ENCODE measurements around the gene INPP5A.

The INPP5A gene

DNA sequence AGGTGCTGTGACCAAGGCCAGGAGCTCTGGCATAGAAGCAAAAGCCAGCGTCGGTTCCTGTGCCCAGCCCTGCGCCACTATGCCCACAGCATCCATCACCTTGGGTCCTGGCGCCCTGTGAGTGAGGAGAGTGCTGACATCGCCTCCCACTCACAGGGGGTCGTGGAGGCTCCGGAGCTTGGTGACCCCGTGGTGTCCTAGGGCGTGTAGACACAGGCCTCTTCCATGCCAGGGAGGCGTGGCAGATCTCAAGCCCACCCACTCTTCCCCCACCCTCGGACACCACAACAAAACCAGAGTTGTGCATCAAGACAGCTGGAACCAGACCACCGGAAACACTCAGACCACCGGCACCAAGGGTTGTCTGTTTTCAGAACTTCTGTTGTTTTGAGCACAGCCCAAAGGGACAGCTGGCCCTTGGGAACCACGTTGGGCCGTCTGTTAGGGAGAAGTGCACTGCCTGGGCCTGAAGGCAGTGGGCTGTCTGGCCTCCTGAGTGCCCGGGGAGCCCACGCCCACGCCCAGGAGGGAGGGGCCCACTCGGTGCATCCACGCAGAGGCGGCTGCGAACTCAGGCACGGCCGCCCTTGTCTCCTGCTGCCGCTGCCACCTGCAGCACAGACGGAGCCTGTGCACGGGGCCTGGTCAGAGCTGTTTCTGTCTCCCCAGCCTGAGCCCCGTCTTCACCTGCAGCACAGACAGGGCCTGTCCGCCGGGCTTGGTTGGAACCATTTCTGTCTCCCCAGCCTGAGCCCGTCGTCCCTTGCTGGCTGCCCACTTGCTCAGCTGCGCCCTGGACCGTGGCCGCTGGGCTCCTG is 106.3 kb downstream of the INPP5A start:
- peaks cover 22% of the 10 kb centered on the region for H3K4me1 ChIP-seq (ENCODE audit: control insufficient read depth, insufficient read depth, low read length)
- no peaks in the 10 kb centered on the region for H3K36me3 ChIP-seq (ENCODE audit: control insufficient read depth, insufficient read depth, low read length)
- H3K27ac ChIP-seq (ENCODE audit: low read depth, low read length) = no peak overlapping the region
- no peak overlapping the region for H3K9ac ChIP-seq (ENCODE audit: low read length)
- H3K4me3 ChIP-seq (ENCODE audit: low read length) = no peak overlapping the region
- H3K27me3 ChIP-seq (ENCODE audit: control insufficient read depth, insufficient read depth, low read length) = no peaks in the 10 kb centered on the region

DNA sequence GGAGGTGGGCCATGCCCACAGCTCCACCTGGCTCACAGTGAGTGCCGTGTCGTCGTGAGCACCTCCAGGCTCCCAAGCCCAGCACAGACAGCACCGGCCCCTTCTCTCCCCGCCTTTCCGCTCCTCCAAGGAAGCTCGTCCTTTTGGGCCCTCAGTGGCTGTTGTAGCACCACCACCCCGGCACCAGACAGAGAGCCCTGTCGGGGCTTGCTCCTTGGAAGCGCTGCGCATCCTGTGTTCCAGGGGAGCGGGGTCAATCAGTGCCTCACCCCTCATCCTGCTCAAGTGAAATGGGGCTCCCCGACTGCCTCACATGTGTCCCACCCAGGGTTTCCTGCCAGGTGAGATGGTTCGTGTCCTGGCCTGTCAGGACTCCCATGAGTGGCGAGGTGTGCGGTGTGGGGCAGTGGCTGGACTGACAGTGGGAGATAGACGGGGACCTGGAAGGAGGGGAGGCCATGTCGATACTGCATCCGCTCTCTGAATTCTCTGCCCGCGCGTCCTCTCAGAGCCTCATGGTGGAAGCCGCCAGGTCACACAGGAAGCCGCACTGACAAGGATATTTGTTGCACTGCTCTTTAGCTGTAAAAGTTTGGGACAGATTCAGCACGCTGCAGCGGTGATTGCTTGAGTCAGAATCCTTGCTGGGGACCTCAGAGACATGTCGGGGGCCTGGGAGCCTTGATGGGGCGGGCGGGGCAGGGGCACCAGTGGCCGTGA is 107.1 kb downstream of the INPP5A start:
- H3K9ac ChIP-seq (ENCODE audit: low read length) = no peak overlapping the region
- no peaks in the 10 kb centered on the region for H3K27me3 ChIP-seq (ENCODE audit: control insufficient read depth, insufficient read depth, low read length)
- H3K36me3 ChIP-seq (ENCODE audit: control insufficient read depth, insufficient read depth, low read length) = no peaks in the 10 kb centered on the region
- peaks cover 22% of the 10 kb centered on the region for H3K4me1 ChIP-seq (ENCODE audit: control insufficient read depth, insufficient read depth, low read length)
- no peak overlapping the region for H3K4me3 ChIP-seq (ENCODE audit: low read length)
- no peak overlapping the region for H3K27ac ChIP-seq (ENCODE audit: low read depth, low read length)

DNA sequence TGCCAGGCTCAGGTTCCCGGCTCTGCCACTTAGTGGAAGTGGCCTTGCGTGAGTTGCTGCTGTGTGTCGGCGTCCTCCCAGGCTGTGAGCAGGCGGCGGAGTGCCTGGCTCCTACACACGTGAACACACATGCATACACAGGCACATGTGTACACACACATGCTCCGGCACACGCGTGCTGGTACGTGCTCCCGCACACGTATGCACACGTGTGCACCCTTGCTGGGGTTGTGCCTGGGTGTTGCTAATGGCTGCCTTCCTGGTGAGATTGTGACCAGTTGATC is 107.6 kb downstream of the INPP5A start:
- Histone ChIP-seq H3K27me3 (ENCODE audit: control insufficient read depth, insufficient read depth, low read length) (no peaks in the 10 kb centered on the region), H3K36me3 (ENCODE audit: control insufficient read depth, insufficient read depth, low read length) (no peaks in the 10 kb centered on the region), H3K4me1 (ENCODE audit: control insufficient read depth, insufficient read depth, low read length) (peaks cover 21% of the 10 kb centered on the region)

DNA sequence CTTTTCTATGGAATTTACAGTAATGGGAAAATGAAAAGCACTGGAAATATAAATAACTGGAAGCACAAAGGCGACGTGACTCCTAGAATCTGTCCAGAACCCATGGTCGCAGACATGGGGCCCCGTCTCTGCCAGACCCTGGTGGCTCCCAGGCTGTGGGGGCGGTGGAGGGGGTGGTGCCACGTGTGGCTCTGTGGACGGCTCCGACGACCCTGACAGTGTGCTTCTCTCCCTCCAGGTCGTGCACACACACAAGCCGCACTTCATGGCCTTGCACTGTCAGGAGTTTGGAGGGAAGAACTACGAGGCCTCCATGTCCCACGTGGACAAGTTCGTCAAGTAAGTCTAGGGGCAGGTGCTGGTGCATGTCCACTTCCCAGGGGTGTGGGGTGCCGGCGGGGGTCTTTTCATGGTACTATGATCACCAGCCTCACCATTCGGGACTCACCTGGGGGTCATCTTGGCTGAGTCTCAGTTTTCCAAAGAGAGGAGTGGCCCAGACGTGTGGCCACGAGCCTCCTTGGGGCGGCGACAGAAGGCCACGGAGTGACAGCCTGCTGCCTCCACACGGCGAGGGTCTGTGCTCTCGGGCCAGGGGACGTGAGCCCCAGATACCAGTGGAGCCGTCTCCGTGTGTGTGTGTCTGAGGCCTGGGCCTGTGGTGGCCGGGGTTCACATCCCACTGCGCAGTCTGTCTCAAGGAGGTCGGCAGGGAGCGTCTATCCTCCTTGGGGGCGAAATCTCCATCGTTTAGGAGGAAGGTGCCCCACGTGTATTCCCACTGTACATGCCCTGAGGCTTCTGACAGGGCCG is 108.2 kb downstream of the INPP5A start:
- H3K27ac ChIP-seq (ENCODE audit: low read depth, low read length) = no peak overlapping the region
- no peaks in the 10 kb centered on the region for H3K36me3 ChIP-seq (ENCODE audit: control insufficient read depth, insufficient read depth, low read length)
- H3K9ac ChIP-seq (ENCODE audit: low read length) = no peak overlapping the region
- H3K27me3 ChIP-seq (ENCODE audit: control insufficient read depth, insufficient read depth, low read length) = no peaks in the 10 kb centered on the region
- H3K4me3 ChIP-seq (ENCODE audit: low read length) = no peak overlapping the region
- peaks cover 15% of the 10 kb centered on the region for H3K4me1 ChIP-seq (ENCODE audit: control insufficient read depth, insufficient read depth, low read length)

More for the DNA sequence above, 107.6 kb downstream of the INPP5A start:
- no peak overlapping the region for H3K27ac ChIP-seq (ENCODE audit: low read depth, low read length)
- no peak overlapping the region for H3K9ac ChIP-seq (ENCODE audit: low read length)
- no peak overlapping the region for H3K4me3 ChIP-seq (ENCODE audit: low read length)

DNA sequence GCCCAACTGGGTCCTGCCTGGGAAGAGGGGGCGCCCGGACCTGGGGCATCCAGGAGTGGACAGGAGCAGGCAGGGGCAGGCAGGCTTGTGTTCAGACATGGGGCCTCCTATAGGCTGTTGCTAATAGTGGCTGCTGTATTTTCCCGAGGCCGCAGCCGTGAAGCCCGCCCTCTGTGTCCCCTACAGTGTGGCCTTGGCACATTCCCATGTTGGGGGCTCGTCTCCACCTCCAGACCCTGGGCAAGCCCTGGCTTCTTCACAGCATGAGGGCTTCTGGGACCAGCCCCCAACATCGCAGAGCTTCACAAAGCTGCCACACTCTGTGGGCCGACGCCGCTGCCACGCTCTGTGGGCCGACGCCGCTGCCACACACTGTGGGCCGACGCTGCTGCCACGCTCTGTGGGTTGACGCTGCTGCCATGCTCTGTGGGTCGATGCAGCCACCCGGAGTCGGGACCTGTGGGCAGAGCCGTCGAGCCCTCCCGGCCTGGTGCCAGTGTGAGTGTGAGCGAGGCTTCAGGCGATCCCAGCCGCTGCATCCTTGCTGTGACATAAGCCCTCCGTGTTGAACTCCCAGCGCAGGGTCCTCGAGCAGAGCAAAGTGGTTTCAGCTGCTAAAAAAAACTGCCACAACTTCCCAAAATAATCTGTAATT is 109.0 kb downstream of the INPP5A start:
- peaks cover 10% of the 10 kb centered on the region for H3K4me1 ChIP-seq (ENCODE audit: control insufficient read depth, insufficient read depth, low read length)
- H3K4me3 ChIP-seq (ENCODE audit: low read length) = no peak overlapping the region
- H3K9ac ChIP-seq (ENCODE audit: low read length) = no peak overlapping the region
- no peaks in the 10 kb centered on the region for H3K27me3 ChIP-seq (ENCODE audit: control insufficient read depth, insufficient read depth, low read length)
- H3K27ac ChIP-seq (ENCODE audit: low read depth, low read length) = no peak overlapping the region
- H3K36me3 ChIP-seq (ENCODE audit: control insufficient read depth, insufficient read depth, low read length) = no peaks in the 10 kb centered on the region

DNA sequence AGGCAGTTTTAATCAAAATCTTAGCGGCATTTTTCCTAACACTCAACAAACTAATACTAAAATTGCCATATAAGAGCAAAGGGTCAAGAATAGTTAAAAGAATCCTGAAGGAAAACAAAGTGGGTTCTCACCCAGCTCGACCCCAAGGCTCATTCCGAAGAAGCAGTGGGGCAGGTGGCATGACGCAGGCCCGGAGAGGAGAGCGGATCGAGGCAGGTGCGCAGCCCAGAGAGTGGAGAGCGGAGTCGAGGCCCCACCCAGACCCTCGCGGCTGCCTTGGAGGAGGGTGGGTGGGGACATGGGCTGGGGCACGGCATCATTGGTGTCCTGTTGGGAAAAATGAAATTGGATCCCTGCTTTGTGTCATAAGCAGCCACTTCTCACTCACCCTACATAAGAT is 109.8 kb downstream of the INPP5A start:
- Histone ChIP-seq H3K27ac (ENCODE audit: low read depth, low read length) (no peak overlapping the region), H3K36me3 (ENCODE audit: control insufficient read depth, insufficient read depth, low read length) (peaks cover 3% of the 10 kb centered on the region), H3K9ac (ENCODE audit: low read length) (no peak overlapping the region), H3K27me3 (ENCODE audit: control insufficient read depth, insufficient read depth, low read length) (no peaks in the 10 kb centered on the region), H3K4me1 (ENCODE audit: control insufficient read depth, insufficient read depth, low read length) (peaks cover 5% of the 10 kb centered on the region), H3K4me3 (ENCODE audit: low read length) (no peak overlapping the region)

DNA sequence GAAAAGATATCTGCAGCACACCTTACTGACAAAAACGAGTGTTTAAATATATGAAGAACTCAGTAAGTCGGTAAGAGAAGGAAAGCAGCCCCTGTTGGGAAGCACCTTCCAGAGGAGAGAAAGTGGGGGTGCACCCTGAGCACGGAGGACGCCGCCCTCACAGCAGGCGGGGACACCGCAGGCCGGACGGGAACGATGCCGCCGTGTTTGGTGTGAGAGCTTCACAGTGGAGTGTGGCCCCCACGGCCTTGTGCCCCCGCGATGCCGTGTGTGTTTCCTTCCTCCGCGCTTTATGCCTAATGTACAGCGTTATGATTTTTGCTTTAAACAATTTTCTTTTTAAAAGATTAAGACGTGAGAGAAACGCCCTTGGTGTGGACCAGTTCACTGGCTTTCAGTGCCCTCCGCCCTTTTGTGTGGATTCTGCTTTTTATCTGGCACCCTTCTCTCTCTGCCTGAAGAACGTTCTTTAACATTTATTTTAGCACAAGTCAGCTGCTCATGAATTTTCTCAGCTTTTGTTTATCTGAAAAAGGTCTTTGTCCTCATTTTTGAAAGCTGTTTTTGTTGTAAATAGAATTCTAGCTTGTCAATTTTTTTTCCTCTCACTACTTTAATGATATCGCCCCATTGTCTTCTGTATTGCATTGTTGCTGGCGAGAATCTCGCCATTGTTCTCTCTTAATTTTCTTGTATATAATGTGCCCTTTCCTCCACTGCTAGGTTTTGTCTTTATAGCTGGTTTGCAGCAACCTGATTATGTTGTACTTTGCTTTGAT is 110.7 kb downstream of the INPP5A start:
- Histone ChIP-seq H3K36me3 (ENCODE audit: control insufficient read depth, insufficient read depth, low read length) (peaks cover 7% of the 10 kb centered on the region), H3K4me3 (ENCODE audit: low read length) (no peak overlapping the region), H3K27me3 (ENCODE audit: control insufficient read depth, insufficient read depth, low read length) (no peaks in the 10 kb centered on the region), H3K4me1 (ENCODE audit: control insufficient read depth, insufficient read depth, low read length) (peaks cover 4% of the 10 kb centered on the region), H3K9ac (ENCODE audit: low read length) (no peak overlapping the region), H3K27ac (ENCODE audit: low read depth, low read length) (no peak overlapping the region)

DNA sequence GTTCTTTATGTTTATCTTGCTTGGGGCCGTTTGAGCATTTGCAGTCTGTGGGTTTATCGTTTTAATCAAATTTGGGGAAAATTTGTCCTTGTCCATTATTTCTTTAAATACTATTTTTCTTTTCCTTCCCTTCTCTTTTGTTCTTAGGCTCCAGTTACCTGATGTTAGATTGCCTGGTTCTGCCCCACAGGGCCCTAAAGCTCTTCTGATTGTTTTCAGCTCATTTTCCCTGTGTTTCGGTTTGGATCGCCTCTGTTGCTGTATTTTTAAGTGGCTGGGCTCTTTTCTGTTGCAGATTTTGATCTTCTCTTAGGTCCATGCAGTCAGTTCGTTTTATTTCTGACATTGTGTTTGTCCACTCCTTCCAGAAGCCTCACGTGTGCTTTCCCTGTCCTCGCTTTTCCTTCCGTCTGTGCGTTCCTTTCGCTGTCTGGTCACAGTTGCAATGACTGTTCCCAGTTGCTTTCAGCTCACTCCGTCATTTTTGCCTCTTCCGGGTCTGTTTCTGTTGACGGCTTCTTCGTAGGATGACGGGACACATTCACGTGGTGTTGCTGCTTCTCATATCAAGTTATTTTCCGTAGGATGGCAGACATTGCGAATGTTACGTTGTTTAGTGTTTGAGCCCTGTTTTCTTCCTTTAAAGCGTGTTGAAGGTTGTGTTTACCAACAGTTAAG is 111.4 kb downstream of the INPP5A start:
- H3K4me3 ChIP-seq (ENCODE audit: low read length) = no peak overlapping the region
- H3K27ac ChIP-seq (ENCODE audit: low read depth, low read length) = no peak overlapping the region
- H3K4me1 ChIP-seq (ENCODE audit: control insufficient read depth, insufficient read depth, low read length) = peaks cover 4% of the 10 kb centered on the region
- peaks cover 7% of the 10 kb centered on the region for H3K36me3 ChIP-seq (ENCODE audit: control insufficient read depth, insufficient read depth, low read length)
- no peak overlapping the region for H3K9ac ChIP-seq (ENCODE audit: low read length)
- H3K27me3 ChIP-seq (ENCODE audit: control insufficient read depth, insufficient read depth, low read length) = no peaks in the 10 kb centered on the region

DNA sequence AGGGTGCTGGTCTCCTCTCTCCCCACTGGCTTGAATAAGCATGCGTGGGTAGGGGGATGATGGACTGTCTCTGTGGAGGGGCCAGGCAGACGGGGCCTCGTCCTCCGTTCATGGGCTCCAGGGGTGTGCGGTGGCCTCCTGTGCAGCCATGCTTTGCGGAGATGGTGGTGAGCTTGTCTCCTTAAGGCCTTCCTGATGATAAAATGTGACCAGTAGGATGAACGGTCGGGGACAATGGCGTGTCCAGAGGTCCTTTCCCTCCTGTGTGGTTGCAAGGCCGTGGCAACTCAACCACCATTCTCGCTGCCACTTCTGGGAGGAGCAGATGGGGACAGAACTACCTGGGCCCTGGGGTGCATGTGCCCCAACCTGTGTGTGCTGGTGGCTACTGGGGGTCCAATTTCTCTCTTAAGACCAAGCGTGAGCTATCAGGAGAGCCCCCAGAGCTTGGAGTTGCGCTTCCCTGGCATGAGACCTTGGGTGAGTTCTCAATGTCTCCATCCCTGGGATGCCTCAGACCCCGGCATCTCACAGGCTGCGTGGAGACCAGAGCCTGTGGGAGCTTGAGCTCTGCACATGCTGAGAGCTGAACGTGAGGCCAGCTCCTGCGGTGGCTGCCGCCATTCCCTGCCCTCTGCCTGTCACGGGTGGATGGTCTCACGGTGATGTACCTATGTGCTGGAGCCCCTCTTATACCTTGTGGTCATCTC is 112.2 kb downstream of the INPP5A start:
- Histone ChIP-seq H3K27ac (ENCODE audit: low read depth, low read length) (no peak overlapping the region), H3K4me3 (ENCODE audit: low read length) (no peak overlapping the region), H3K36me3 (ENCODE audit: control insufficient read depth, insufficient read depth, low read length) (peaks cover 7% of the 10 kb centered on the region), H3K9ac (ENCODE audit: low read length) (no peak overlapping the region), H3K27me3 (ENCODE audit: control insufficient read depth, insufficient read depth, low read length) (no peaks in the 10 kb centered on the region), H3K4me1 (ENCODE audit: control insufficient read depth, insufficient read depth, low read length) (no peaks in the 10 kb centered on the region)

DNA sequence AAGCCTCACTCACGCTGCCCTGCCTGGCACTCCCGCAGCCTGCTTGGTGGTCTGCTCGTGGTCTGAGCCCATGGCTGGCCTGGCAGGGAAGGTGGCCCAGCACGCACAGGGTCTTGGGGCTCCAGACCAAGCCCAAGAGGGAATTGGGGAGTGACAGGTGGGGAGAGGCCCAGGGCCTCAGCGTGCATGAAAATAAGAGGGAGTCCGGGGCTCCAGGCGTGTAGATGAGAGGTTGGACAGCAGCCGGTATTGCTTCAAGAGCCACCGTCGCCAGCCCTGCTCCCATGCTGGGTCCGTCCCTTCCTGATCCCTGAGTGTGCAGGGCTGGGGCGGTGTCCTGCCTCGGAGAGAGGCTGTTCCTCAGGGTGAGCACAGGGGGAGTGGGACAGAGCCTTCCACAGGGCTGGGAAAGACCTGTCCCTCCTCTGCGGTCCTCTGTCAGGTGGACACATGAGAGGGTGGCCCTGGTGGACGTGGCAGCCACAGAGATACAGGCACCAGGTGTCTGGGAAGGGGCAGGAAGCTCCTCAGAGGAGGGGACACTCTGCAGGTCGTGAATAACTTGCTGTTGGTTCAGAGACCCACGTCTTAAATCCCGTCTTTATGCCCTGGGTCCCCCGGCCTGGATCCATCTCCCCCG is 113.1 kb downstream of the INPP5A start:
- Histone ChIP-seq H3K27ac (ENCODE audit: low read depth, low read length) (no peak overlapping the region), H3K9ac (ENCODE audit: low read length) (no peak overlapping the region), H3K4me1 (ENCODE audit: control insufficient read depth, insufficient read depth, low read length) (no peaks in the 10 kb centered on the region), H3K36me3 (ENCODE audit: control insufficient read depth, insufficient read depth, low read length) (peaks cover 7% of the 10 kb centered on the region), H3K4me3 (ENCODE audit: low read length) (no peak overlapping the region), H3K27me3 (ENCODE audit: control insufficient read depth, insufficient read depth, low read length) (no peaks in the 10 kb centered on the region)

Measured in rectal smooth muscle tissue (tissue), 1 donor.